Measurements from ENCODE around the gene KCNJ10. TPM values are rescaled to one million over a fixed set of nuclear protein-coding genes. Genes with fewer than 3 reads are reported as not detected.
"Not testable (repeated sequence)": the region's sequence is repeated elsewhere in the genome, so short reads cannot be mapped to it uniquely, and the experiment has no call there.

The KCNJ10 gene
- total RNA-seq, 1 donor from 2014 or later = not detected

GRCh38 chr1:160052936-160053335 is 17.0 kb downstream of the KCNJ10 start:
- no peaks in the 10 kb centered on the region for H3K9me3 ChIP-seq
- no peak overlapping the region for H3K4me3 ChIP-seq
- peaks cover 18% of the 10 kb centered on the region for H3K27me3 ChIP-seq
- no peaks in the 10 kb centered on the region for H3K4me1 ChIP-seq
- TF ChIP-seq CTCF (IDR thresholded peaks at IDR 0.05) = no peak
- intact Hi-C loops (cut with DNase I) = no loop called here
- H3K27ac ChIP-seq = no peak overlapping the region
- DNase-seq = no peak
- H3K36me3 ChIP-seq = no peaks in the 10 kb centered on the region
- ATAC-seq = no peak

GRCh38 chr1:160050619-160051018 is 19.3 kb downstream of the KCNJ10 start:
- no peak overlapping the region for H3K4me3 ChIP-seq
- intact Hi-C loops (cut with DNase I) = no loop called here
- DNase-seq = no peak
- no peak for ATAC-seq
- no peaks in the 10 kb centered on the region for H3K9me3 ChIP-seq
- no peak for TF ChIP-seq CTCF (IDR thresholded peaks at IDR 0.05)
- H3K27me3 ChIP-seq = peaks cover 14% of the 10 kb centered on the region
- H3K36me3 ChIP-seq = no peaks in the 10 kb centered on the region
- peaks cover 9% of the 10 kb centered on the region for H3K4me1 ChIP-seq
- no peak overlapping the region for H3K27ac ChIP-seq

GRCh38 chr1:160050182-160050581 is 19.8 kb downstream of the KCNJ10 start:
- H3K9me3 ChIP-seq; ATAC-seq; H3K4me3 ChIP-seq; H3K27ac ChIP-seq; DNase-seq; H3K36me3 ChIP-seq; intact Hi-C loops (cut with DNase I); H3K27me3 ChIP-seq; H3K4me1 ChIP-seq: not testable (repeated sequence)

GRCh38 chr1:160049101-160049500 is 20.9 kb downstream of the KCNJ10 start:
- no peak for TF ChIP-seq CTCF (IDR thresholded peaks at IDR 0.05)
- ATAC-seq = no peak
- Histone ChIP-seq H3K36me3 (no peaks in the 10 kb centered on the region), H3K9me3 (no peaks in the 10 kb centered on the region), H3K4me3 (no peak overlapping the region), H3K4me1 (peaks cover 9% of the 10 kb centered on the region), H3K27me3 (peaks cover 5% of the 10 kb centered on the region), H3K27ac (no peak overlapping the region)
- DNase-seq = no peak
- intact Hi-C loops (cut with DNase I) = no loop called here

GRCh38 chr1:160048335-160048734 is 21.6 kb downstream of the KCNJ10 start:
- no peak for ATAC-seq
- H3K9me3 ChIP-seq = no peaks in the 10 kb centered on the region
- no peaks in the 10 kb centered on the region for H3K36me3 ChIP-seq
- peaks cover 5% of the 10 kb centered on the region for H3K27me3 ChIP-seq
- no peak overlapping the region for H3K4me3 ChIP-seq
- H3K27ac ChIP-seq = no peak overlapping the region
- TF ChIP-seq CTCF (IDR thresholded peaks at IDR 0.05) = no peak
- H3K4me1 ChIP-seq = peaks cover 9% of the 10 kb centered on the region
- no peak for DNase-seq
- intact Hi-C loops (cut with DNase I) = no loop called here

GRCh38 chr1:160047111-160047991 is 22.6 kb downstream of the KCNJ10 start:
- Histone ChIP-seq H3K36me3 (no peaks in the 10 kb centered on the region), H3K27me3 (no peaks in the 10 kb centered on the region), H3K4me3 (no peak overlapping the region), H3K4me1 (peaks cover 9% of the 10 kb centered on the region), H3K9me3 (no peaks in the 10 kb centered on the region), H3K27ac (no peak overlapping the region)
- ATAC-seq (no peak), DNase-seq (no peak)
- intact Hi-C loops (cut with DNase I) = no loop called here
- no peak for TF ChIP-seq CTCF (IDR thresholded peaks at IDR 0.05)
